ENCODE measurements around the gene IDI2.
"Not testable (repeated sequence)": the region's sequence is repeated elsewhere in the genome, so short reads cannot be mapped to it uniquely, and the experiment has no call there.

Gene IDI2

DNA sequence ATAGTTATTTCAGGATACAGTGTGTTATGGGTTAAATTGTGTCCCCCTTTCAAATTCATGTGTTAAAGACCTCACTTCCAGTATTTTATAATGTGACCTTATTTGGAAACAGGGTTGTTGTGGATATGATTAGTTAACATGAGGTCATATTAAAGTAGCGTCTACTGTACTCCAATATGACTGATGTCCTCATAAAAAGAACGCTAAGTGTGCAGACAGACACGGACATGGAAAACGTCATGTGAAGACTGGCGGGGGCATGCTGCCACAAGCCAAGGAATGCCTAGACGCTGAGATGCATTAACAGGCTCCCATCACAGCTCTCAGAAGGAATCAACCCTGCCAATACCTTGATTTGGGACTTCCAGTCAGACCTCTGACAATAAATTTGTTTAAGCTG lies 29.0 kb upstream of the IDI2 start:
- no peak overlapping the region for H3K27ac Mint-ChIP-seq
- no peaks in the 10 kb centered on the region for H3K27me3 Mint-ChIP-seq (ENCODE audit: low read depth)
- peaks cover 70% of the 10 kb centered on the region for H3K4me1 Mint-ChIP-seq (ENCODE audit: low read depth)
- peak overlapping the region; percentile 40 for H3K4me3 Mint-ChIP-seq
- H3K36me3 Mint-ChIP-seq (ENCODE audit: low read depth): peaks cover 34% of the 10 kb centered on the region
- no peaks in the 10 kb centered on the region for H3K9me3 Mint-ChIP-seq

- H3K36me3 Mint-ChIP-seq (ENCODE audit: low read depth): peaks cover 27% of the 10 kb centered on the region
- H3K9me3 Mint-ChIP-seq: no peaks in the 10 kb centered on the region
- peak overlapping the region; percentile 96 for H3K4me3 Mint-ChIP-seq
- peaks cover 56% of the 10 kb centered on the region for H3K4me1 Mint-ChIP-seq (ENCODE audit: low read depth)
- peak overlapping the region; percentile 57 for H3K27ac Mint-ChIP-seq
- H3K27me3 Mint-ChIP-seq (ENCODE audit: low read depth): no peaks in the 10 kb centered on the region
These were observed 24.9 kb upstream of the IDI2 start for GRCh38 chr10:1050554-1050953.

DNA sequence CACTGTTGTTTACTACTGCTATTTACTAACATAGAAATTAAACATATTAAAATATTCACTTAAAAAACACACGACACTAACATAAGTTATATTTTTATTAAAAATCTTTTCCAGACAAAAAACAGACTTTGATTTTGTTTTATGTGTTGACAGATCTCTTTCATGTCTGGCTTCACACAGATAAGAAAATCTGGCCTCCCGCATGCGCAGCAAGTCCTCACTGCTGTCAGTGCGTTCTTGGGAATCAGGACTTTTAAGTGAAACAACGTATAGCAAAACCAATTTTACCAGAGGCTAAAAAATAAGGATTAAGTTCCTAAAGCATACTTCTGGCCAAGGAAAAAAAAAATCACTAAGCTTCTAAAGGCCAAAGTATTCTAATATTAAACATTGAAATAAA lies 24.5 kb upstream of the IDI2 start:
- no peaks in the 10 kb centered on the region for H3K9me3 Mint-ChIP-seq
- peak overlapping the region; percentile 96 for H3K27ac Mint-ChIP-seq
- peaks cover 57% of the 10 kb centered on the region for H3K4me1 Mint-ChIP-seq (ENCODE audit: low read depth)
- peak overlapping the region; percentile 96 for H3K4me3 Mint-ChIP-seq
- H3K36me3 Mint-ChIP-seq (ENCODE audit: low read depth): peaks cover 31% of the 10 kb centered on the region
- H3K27me3 Mint-ChIP-seq (ENCODE audit: low read depth): no peaks in the 10 kb centered on the region

DNA sequence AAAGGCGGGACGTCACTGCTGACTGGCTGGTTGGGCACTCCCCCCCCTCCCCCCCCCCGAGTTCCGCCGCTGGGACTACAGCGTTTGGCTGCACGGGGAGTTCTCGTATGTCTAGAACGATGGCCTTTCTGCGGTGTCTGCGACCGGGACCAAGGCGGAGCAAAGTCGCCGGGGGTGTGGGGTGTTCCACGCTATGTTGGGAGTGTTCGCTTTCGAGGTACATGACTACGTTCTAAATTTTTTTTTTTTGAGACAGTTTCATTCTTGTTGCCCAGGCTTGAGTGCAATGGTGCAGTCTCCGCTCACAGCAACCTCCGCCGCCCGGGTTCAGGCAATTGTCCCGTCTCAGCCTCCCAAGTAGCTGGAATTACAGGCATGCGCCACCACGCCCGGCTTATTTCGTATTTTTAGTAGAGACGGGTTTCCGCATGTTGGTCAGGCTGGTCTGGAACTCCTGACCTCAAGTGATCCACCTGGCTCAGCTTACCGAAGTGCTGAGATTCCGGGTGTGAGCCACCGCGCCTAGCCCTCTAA lies 23.8 kb upstream of the IDI2 start:
- H3K27ac Mint-ChIP-seq: peak overlapping the region; percentile 96
- peaks cover 57% of the 10 kb centered on the region for H3K4me1 Mint-ChIP-seq (ENCODE audit: low read depth)

DNA sequence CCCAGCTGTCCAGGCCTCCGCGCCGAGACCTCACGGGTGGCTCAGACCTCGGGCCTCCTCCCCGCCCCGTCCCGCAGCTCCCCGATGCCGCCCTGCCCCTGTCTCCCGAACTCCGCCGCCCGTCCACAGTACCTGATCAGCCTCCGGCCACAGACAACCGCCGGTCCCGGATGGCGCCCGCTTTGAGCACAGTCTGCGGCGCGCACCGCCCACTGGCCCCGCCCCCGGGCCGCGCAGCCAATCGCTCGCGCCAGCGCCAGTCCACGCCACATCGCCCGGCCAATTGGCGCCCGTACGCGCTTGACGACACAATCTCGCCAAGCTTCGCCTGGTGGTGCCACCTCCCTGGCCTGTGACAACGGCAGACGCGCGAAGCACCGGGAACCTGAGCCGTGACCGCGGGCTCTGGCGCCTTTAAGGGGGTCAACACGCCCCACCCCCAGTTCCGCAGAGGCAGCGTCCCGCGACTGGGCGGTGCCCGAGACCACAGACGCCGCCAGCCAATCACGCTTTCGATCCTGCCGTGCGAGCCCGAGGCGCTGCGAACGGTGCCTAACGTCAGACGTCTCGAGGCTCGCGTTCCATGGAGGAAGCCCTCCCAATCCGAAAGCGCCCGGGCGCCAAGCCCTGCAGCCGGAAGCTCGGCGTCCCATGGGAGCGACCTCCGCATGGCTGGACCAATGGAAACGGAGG lies 23.2 kb upstream of the IDI2 start, which contains the start of gene IDI1:
IDI1 (minus strand) TSS at position 388 of the 693 bp plus-strand sequence; CDS start at position 272, 116 bp downstream.
- peak within 1 kb of the TSS; percentile 96 for H3K27ac Mint-ChIP-seq
- no peaks in the 10 kb centered on the region for H3K27me3 Mint-ChIP-seq (ENCODE audit: low read depth)
- H3K36me3 Mint-ChIP-seq (ENCODE audit: low read depth): peaks cover 32% of the 10 kb centered on the region
- peak within 1 kb of the TSS; percentile 96 for H3K4me3 Mint-ChIP-seq
- H3K4me1 Mint-ChIP-seq (ENCODE audit: low read depth): peaks cover 57% of the 10 kb centered on the region
- H3K9me3 Mint-ChIP-seq: no peaks in the 10 kb centered on the region

More for the DNA sequence above, 23.8 kb upstream of the IDI2 start:
- H3K9me3 Mint-ChIP-seq: no peaks in the 10 kb centered on the region
- H3K36me3 Mint-ChIP-seq (ENCODE audit: low read depth): peaks cover 33% of the 10 kb centered on the region
- peak overlapping the region; percentile 96 for H3K4me3 Mint-ChIP-seq
- H3K27me3 Mint-ChIP-seq (ENCODE audit: low read depth): no peaks in the 10 kb centered on the region

- Mint-ChIP-seq H3K36me3 (ENCODE audit: low read depth) (peaks cover 29% of the 10 kb centered on the region), H3K9me3 (no peaks in the 10 kb centered on the region), H3K4me1 (ENCODE audit: low read depth) (peaks cover 57% of the 10 kb centered on the region), H3K27ac (peak overlapping the region; percentile 96), H3K27me3 (ENCODE audit: low read depth) (no peaks in the 10 kb centered on the region), H3K4me3 (peak overlapping the region; percentile 96)
These were observed 22.7 kb upstream of the IDI2 start for GRCh38 chr10:1048349-1048731.

DNA sequence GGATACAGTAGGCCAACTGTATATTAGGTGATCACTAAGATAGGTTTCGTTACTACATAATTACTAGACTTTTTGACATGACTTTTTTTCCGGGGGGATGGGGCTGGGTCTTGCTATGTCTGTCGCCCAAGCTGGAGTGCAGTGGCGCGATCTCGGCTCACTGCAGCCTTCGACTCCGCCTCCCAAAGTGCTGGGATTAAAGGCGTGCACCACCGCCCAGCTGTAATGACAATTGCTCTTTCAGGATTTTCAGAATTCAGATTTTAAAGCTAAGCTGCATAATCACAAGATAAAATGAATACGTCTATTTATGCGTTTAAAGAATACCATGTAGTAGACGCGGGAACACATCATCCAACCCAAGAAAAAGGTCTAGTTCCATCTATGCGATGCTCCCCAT lies 22.3 kb upstream of the IDI2 start:
- Mint-ChIP-seq H3K4me3 (peak overlapping the region; percentile 96), H3K36me3 (ENCODE audit: low read depth) (peaks cover 33% of the 10 kb centered on the region), H3K4me1 (ENCODE audit: low read depth) (peaks cover 59% of the 10 kb centered on the region), H3K9me3 (no peaks in the 10 kb centered on the region), H3K27me3 (ENCODE audit: low read depth) (no peaks in the 10 kb centered on the region), H3K27ac (peak overlapping the region; percentile 96)

- peak overlapping the region; percentile 85 for H3K4me3 Mint-ChIP-seq
- H3K27me3 Mint-ChIP-seq (ENCODE audit: low read depth): no peaks in the 10 kb centered on the region
- peak overlapping the region; percentile 73 for H3K27ac Mint-ChIP-seq
- no peaks in the 10 kb centered on the region for H3K9me3 Mint-ChIP-seq
- peaks cover 40% of the 10 kb centered on the region for H3K4me1 Mint-ChIP-seq (ENCODE audit: low read depth)
- H3K36me3 Mint-ChIP-seq (ENCODE audit: low read depth): peaks cover 33% of the 10 kb centered on the region
These were observed 19.8 kb upstream of the IDI2 start for GRCh38 chr10:1045415-1045814.

DNA sequence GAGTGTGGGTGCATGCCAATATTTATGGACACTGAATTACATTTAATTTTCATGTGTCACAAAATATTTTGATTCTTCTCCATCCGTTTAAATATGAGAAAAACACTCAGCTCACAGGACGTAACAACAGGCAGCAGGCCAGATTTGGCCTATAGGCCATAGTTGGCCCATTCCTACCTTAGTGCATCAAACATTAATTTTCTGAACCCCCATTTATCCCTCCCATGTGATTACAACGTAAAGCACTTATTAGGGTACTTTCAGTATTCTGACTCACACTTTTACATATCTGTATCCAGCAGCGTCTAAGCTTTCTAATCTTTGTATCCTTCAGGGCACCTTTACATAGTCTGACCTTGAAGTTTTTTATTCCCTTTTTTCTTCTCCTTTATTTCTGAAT lies 19.3 kb upstream of the IDI2 start:
- H3K4me1 Mint-ChIP-seq (ENCODE audit: low read depth): peaks cover 42% of the 10 kb centered on the region
- H3K27ac Mint-ChIP-seq: peak overlapping the region; percentile 93
- H3K36me3 Mint-ChIP-seq (ENCODE audit: low read depth): peaks cover 37% of the 10 kb centered on the region
- H3K4me3 Mint-ChIP-seq: peak overlapping the region; percentile 85
- no peaks in the 10 kb centered on the region for H3K27me3 Mint-ChIP-seq (ENCODE audit: low read depth)
- H3K9me3 Mint-ChIP-seq: no peaks in the 10 kb centered on the region

GRCh38 chr10:1044146-1044545 lies 18.5 kb upstream of the IDI2 start:
- peak overlapping the region; percentile 93 for H3K27ac Mint-ChIP-seq
- peaks cover 37% of the 10 kb centered on the region for H3K36me3 Mint-ChIP-seq (ENCODE audit: low read depth)
- H3K27me3 Mint-ChIP-seq (ENCODE audit: low read depth): no peaks in the 10 kb centered on the region

GRCh38 chr10:1043532-1043995 lies 17.9 kb upstream of the IDI2 start:
- peak overlapping the region; percentile 85 for H3K4me3 Mint-ChIP-seq
- H3K27ac Mint-ChIP-seq: peak overlapping the region; percentile 93
- H3K36me3 Mint-ChIP-seq (ENCODE audit: low read depth): peaks cover 37% of the 10 kb centered on the region
- H3K9me3 Mint-ChIP-seq: no peaks in the 10 kb centered on the region
- H3K4me1 Mint-ChIP-seq (ENCODE audit: low read depth): peaks cover 42% of the 10 kb centered on the region
- no peaks in the 10 kb centered on the region for H3K27me3 Mint-ChIP-seq (ENCODE audit: low read depth)

More at GRCh38 chr10:1044146-1044545, 18.5 kb upstream of the IDI2 start:
- Mint-ChIP-seq H3K9me3 (no peaks in the 10 kb centered on the region), H3K4me3 (peak overlapping the region; percentile 85), H3K4me1 (ENCODE audit: low read depth) (peaks cover 42% of the 10 kb centered on the region)

DNA sequence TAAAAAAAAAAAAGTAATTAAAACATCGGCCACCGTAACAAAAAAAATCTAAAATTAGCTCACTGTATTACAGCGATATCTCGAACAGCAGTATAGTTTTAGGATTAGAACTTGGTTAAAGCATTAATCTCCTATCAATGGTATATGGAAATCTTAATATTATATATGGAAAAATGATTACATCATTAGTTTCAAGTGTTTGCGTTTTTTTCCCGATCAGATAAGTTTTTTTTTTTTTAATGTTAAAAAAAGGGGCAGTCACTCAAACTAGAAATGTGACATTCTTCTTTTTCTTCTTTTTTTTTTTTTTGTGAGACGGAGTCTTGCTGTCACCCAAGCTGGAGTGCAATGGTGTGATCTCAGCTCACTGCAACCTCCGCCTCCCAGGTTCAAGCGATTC lies 15.9 kb upstream of the IDI2 start:
- Mint-ChIP-seq H3K36me3 (ENCODE audit: low read depth) (peaks cover 37% of the 10 kb centered on the region), H3K27ac (no peak overlapping the region), H3K4me1 (ENCODE audit: low read depth) (peaks cover 36% of the 10 kb centered on the region), H3K9me3 (no peaks in the 10 kb centered on the region), H3K27me3 (ENCODE audit: low read depth) (no peaks in the 10 kb centered on the region), H3K4me3 (no peak overlapping the region)

GRCh38 chr10:1040133-1040532 lies 14.5 kb upstream of the IDI2 start:
- no peaks in the 10 kb centered on the region for H3K27me3 Mint-ChIP-seq (ENCODE audit: low read depth)
- H3K36me3 Mint-ChIP-seq (ENCODE audit: low read depth): peaks cover 34% of the 10 kb centered on the region
- no peaks in the 10 kb centered on the region for H3K9me3 Mint-ChIP-seq
- H3K4me1 Mint-ChIP-seq (ENCODE audit: low read depth): peaks cover 34% of the 10 kb centered on the region
- H3K4me3 Mint-ChIP-seq: no peak overlapping the region
- no peak overlapping the region for H3K27ac Mint-ChIP-seq

GRCh38 chr10:1038769-1039168 lies 13.1 kb upstream of the IDI2 start:
- not testable (repeated sequence) for H3K27ac Mint-ChIP-seq
- H3K4me1 Mint-ChIP-seq (ENCODE audit: low read depth): peaks cover 22% of the 10 kb centered on the region

DNA sequence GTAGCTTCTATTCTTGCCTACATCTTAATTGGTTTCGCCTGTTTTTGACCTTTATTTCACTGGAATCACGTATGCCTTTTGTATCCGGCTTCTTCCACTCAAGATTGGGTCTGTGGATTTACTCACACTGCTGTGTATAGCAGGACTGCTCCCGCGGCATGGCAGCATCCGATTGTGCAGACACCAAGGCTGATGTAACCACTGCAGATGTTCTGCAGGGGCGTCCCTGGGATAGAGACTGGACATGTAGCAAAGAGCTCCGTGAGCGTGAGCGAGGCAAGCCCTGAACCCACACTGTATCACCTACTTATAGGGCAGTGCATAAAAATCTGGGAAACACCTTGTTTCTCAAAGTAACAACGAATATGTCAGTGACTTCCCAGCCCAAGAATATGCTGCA lies 11.4 kb upstream of the IDI2 start:
- Mint-ChIP-seq H3K9me3 (no peaks in the 10 kb centered on the region), H3K27me3 (ENCODE audit: low read depth) (no peaks in the 10 kb centered on the region), H3K36me3 (ENCODE audit: low read depth) (peaks cover 19% of the 10 kb centered on the region), H3K27ac (peak overlapping the region; percentile 26), H3K4me1 (ENCODE audit: low read depth) (peaks cover 14% of the 10 kb centered on the region), H3K4me3 (no peak overlapping the region)

More at GRCh38 chr10:1038769-1039168, 13.1 kb upstream of the IDI2 start:
- H3K9me3 Mint-ChIP-seq; H3K4me3 Mint-ChIP-seq; H3K27me3 Mint-ChIP-seq (ENCODE audit: low read depth): not testable (repeated sequence)
- H3K36me3 Mint-ChIP-seq (ENCODE audit: low read depth): peaks cover 26% of the 10 kb centered on the region
